GM10847 (cell line): ENCODE data around the gene SBF2.

Experiments
- POLR2A ChIP-seq: IDR thresholded peaks from 2 replicates; pipeline ENCODE4 v1.6.1; 2011; ENCODE audit not compliant: insufficient read length; ENCODE audit errors: extremely low read depth

SBF2 gene

GRCh38 chr11:10322401-10322800 lies 28.4 kb upstream of the SBF2 start:
- TF ChIP-seq POLR2A: no peak

GRCh38 chr11:10320736-10321465 lies 26.9 kb upstream of the SBF2 start:
- no peak for TF ChIP-seq POLR2A

- no peak for TF ChIP-seq POLR2A
These were observed 25.9 kb upstream of the SBF2 start for GRCh38 chr11:10319702-10320558.

- TF ChIP-seq POLR2A: no peak
These were observed 24.4 kb upstream of the SBF2 start for GRCh38 chr11:10318527-10318802.

GRCh38 chr11:10317776-10318526 lies 23.9 kb upstream of the SBF2 start:
- TF ChIP-seq POLR2A: no peak

- TF ChIP-seq POLR2A: no peak
These were observed 23.2 kb upstream of the SBF2 start for GRCh38 chr11:10317151-10317755.

- no peak for TF ChIP-seq POLR2A
These were observed 21.1 kb upstream of the SBF2 start for GRCh38 chr11:10315083-10315482.

GRCh38 chr11:10314199-10315072 lies 20.4 kb upstream of the SBF2 start:
- no peak for TF ChIP-seq POLR2A

GRCh38 chr11:10311802-10312201 lies 17.8 kb upstream of the SBF2 start:
- TF ChIP-seq POLR2A: no peak

- no peak for TF ChIP-seq POLR2A
These were observed 16.4 kb upstream of the SBF2 start for GRCh38 chr11:10310301-10310841.

- no peak for TF ChIP-seq POLR2A
These were observed 15.4 kb upstream of the SBF2 start for GRCh38 chr11:10309163-10310093.

GRCh38 chr11:10308201-10308954 lies 14.4 kb upstream of the SBF2 start:
- no peak for TF ChIP-seq POLR2A
